ENCODE measurements around the gene SOS2. TPM values are rescaled to one million over a fixed set of nuclear protein-coding genes. Genes with fewer than 3 reads are reported as not detected.

The SOS2 gene
- polyA plus RNA-seq (2011; rRNA removed): 6.4 and 10.0 TPM in 2 replicates
- 10.0 and 11.7 TPM in 2 replicates for polyA minus RNA-seq (2011; rRNA and poly(A)+ RNA removed)

DNA sequence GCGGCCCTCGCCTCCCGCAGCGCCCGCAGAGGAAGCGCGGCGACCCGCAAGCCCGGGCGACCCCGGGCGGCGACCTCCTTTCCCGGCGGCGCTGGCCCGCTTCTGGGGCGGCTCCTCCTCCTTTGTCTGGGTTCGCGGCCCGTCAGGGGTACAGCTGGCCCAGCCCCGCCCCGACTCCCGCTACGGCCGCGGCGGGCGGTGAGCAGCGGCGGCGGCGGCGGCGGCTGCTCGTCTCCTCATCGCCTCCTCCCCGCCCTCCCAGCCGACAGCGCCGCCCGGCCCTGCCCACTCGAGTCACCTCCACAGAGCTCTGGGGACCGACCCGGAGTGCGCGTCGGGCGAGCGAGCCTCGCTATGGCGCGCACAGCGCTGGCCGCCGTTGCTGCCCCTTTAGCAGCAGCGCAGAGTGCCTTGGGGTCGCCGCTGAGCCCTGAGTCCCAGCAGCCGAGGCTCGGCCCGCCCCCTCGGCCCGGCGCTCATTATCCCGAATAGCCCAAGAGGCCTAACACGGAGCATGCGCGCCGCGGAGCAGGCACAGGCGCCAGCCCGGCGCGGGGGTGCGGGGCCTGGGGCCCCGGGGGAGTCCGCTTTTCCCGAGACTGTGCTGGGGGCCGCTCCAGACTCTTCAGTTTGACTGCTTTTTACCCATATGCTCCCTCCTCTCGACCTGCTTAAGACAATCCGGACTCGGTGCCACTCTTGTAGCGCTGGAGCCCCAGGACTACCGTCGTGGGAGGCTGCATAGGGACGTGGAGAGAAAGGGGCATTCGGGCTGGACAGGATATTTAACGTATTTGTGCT is at the start of gene SOS2:
Gene SOS2, minus strand, starts transcription at position 104 of the 801 bp plus-strand sequence. CDS start 295 bp downstream, outside the sequence.
- TF ChIP-seq CTCF (IDR thresholded peaks at IDR 0.05; ENCODE audit: insufficient read depth, low read depth, low read length): no peak
- DNase-seq (ENCODE audit: low read depth): no peak
- Histone ChIP-seq H3K27me3 (ENCODE audit: control insufficient read depth, insufficient read depth, low read length) (no peaks in the 10 kb centered on the region), H3K36me3 (ENCODE audit: control insufficient read depth, insufficient read depth, low read length) (no peaks in the 10 kb centered on the region; the same call in 1 of the 2 replicates), H3K4me3 (ENCODE audit: low read depth, low read length) (peak within 1 kb of the TSS; percentile 88)
- ChIA-PET CTCF (interaction anchor here (0.7 to 1.1 kb wide), 2 partner anchors 115 to 379 kb away, joined by 4 to 5 read pairs; partner anchors contain the start of gene NEMF), POLR2A (no interaction called here)

DNA sequence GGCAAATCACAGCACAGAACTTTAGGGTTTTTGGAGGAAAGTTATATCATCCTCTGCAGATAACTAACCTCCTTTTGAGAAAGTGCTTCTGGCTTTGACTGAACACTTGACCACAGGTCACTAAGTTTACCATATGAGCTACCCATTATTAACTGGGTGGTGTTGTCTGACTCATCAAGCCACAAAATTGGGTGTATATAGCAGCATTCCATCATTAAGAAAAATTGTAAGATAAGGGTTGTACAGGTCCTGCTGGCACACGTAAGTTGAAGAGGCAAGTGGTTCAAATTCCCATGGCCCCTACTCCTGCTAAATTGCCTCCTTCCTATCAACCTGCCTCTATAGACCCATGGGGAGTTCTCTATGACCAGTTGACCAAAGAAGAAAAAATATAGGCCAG is 41.1 kb upstream of the SOS2 start:
- Histone ChIP-seq H3K36me3 (ENCODE audit: control insufficient read depth, insufficient read depth, low read length) (no peaks in the 10 kb centered on the region), H3K4me3 (ENCODE audit: low read depth, low read length) (no peak overlapping the region), H3K27me3 (ENCODE audit: control insufficient read depth, insufficient read depth, low read length) (no peaks in the 10 kb centered on the region)
- ChIA-PET POLR2A (no interaction called here), CTCF (no interaction called here)
- no peak for DNase-seq (ENCODE audit: low read depth)
- TF ChIP-seq CTCF (IDR thresholded peaks at IDR 0.05; ENCODE audit: insufficient read depth, low read depth, low read length): no peak

GRCh38 chr14:50270932-50271331 is 39.6 kb upstream of the SOS2 start:
- POLR2A ChIA-PET: no interaction called here
- DNase-seq (ENCODE audit: low read depth): no peak

DNA sequence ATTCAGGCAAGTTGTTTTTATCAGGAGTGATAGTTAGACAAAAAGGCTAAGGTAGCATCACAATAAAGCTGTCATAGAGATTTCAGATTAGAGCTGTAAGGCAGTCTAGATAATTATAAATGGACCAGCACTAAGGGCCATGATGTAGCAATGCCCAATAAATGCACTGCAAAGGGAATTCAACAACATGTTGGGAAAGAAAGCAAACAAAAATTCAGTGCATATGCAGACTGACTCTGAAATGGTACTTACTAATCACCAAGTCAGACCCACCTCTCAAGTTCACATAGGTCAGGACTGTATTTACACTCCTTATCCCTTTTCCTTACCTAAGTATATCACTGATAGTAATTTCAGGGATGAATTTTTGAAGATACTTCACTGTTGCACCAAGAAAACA is 33.7 kb upstream of the SOS2 start:
- POLR2A ChIA-PET: no interaction called here

More at GRCh38 chr14:50270932-50271331, 39.6 kb upstream of the SOS2 start:
- no peaks in the 10 kb centered on the region for H3K36me3 ChIP-seq (ENCODE audit: control insufficient read depth, insufficient read depth, low read length)
- TF ChIP-seq CTCF (IDR thresholded peaks at IDR 0.05; ENCODE audit: insufficient read depth, low read depth, low read length): no peak
- no peak overlapping the region for H3K4me3 ChIP-seq (ENCODE audit: low read depth, low read length)
- H3K27me3 ChIP-seq (ENCODE audit: control insufficient read depth, insufficient read depth, low read length): no peaks in the 10 kb centered on the region
- CTCF ChIA-PET: no interaction called here

More for the DNA sequence above, 33.7 kb upstream of the SOS2 start:
- Histone ChIP-seq H3K27me3 (ENCODE audit: control insufficient read depth, insufficient read depth, low read length) (no peaks in the 10 kb centered on the region), H3K4me3 (ENCODE audit: low read depth, low read length) (no peak overlapping the region), H3K36me3 (ENCODE audit: control insufficient read depth, insufficient read depth, low read length) (no peaks in the 10 kb centered on the region)
- no peak for TF ChIP-seq CTCF (IDR thresholded peaks at IDR 0.05; ENCODE audit: insufficient read depth, low read depth, low read length)
- DNase-seq (ENCODE audit: low read depth): no peak
- CTCF ChIA-PET: no interaction called here
